WTC11 (cell line): Measurements from ENCODE around the gene METTL21C. TPM values are rescaled to one million over a fixed set of nuclear protein-coding genes. Genes with fewer than 3 reads are reported as not detected.

Source experiments
- ATAC-seq: fragments of 200-7000 bp; cut with Tn5 transposase; 2 replicates; pipeline ENCODE4 v1.10.0; 2021; ENCODE audit warnings: mild to moderate bottlenecking, moderate library complexity
- CTCF ChIA-PET: fragments of 300-600 bp; sonication (Branson Sonifier 250); formaldehyde crosslinking; loops from one replicate; lab custom pipeline; 2021; ENCODE audit warnings: antibody characterized with exemption; lab: Charles Lee
- POLR2A ChIA-PET: fragments of 350-600 bp; sonication (Branson Sonifier 250); formaldehyde crosslinking; loops from one replicate; lab custom pipeline; 2021; ENCODE audit warnings: antibody characterized with exemption; lab: Charles Lee
- DNase-seq: peaks from one replicate; pipeline ENCODE4 v3.0.0; 2021; ENCODE audit warnings: low spot score
- H3K27ac Mint-ChIP-seq: 2 replicates; pipeline ENCODE4 v1.8.0; 2021; ENCODE audit warnings: mixed read lengths
- H3K27me3 Mint-ChIP-seq: 2 replicates; pipeline ENCODE4 v1.8.0; 2021; ENCODE audit warnings: low read depth, mild to moderate bottlenecking, moderate library complexity, mixed read lengths
- H3K36me3 Mint-ChIP-seq: 2 replicates; pipeline ENCODE4 v1.8.0; 2021; ENCODE audit warnings: mixed read lengths
- H3K4me1 Mint-ChIP-seq: 2 replicates; pipeline ENCODE4 v1.8.0; 2022; ENCODE audit warnings: mixed read lengths
- H3K4me3 Mint-ChIP-seq: 2 replicates; pipeline ENCODE4 v1.8.0; 2021; ENCODE audit warnings: mild to moderate bottlenecking, moderate library complexity, mixed read lengths
- H3K9me3 Mint-ChIP-seq: 2 replicates; pipeline ENCODE4 v1.8.0; 2021; ENCODE audit warnings: mixed read lengths
- ATF6 ChIP-seq: sonication (generic); formaldehyde crosslinking; IDR thresholded peaks from 2 replicates; pipeline ENCODE4 v1.8.1; 2023; ENCODE audit warnings: mild to moderate bottlenecking, missing genetic modification reagents
- CDX4 ChIP-seq: fragments of 250-450 bp; sonication (Bioruptor Pico); IDR thresholded peaks from 2 replicates; pipeline ENCODE4 v1.9.0; 2021; ENCODE audit warnings: moderate library complexity, mild to moderate bottlenecking, inconsistent platforms, borderline replicate concordance
- E2F1 ChIP-seq: sonication (generic); formaldehyde crosslinking; IDR thresholded peaks from 2 replicates; pipeline ENCODE4 v1.8.0; 2022; ENCODE audit warnings: mild to moderate bottlenecking, missing genetic modification reagents
- GABPB1 ChIP-seq: sonication (generic); formaldehyde crosslinking; IDR thresholded peaks from 2 replicates; pipeline ENCODE4 v1.8.1; 2023; ENCODE audit warnings: mild to moderate bottlenecking, missing genetic modification reagents
- JAZF1 ChIP-seq: fragments of 250-450 bp; sonication (Bioruptor Pico); IDR thresholded peaks from 2 replicates; pipeline ENCODE4 v1.9.0; 2021; ENCODE audit warnings: moderate library complexity, mild to moderate bottlenecking, inconsistent platforms
- JUN ChIP-seq: sonication (generic); formaldehyde crosslinking; IDR thresholded peaks from 2 replicates; pipeline ENCODE4 v1.8.0; 2023; ENCODE audit warnings: mild to moderate bottlenecking, missing genetic modification reagents
- MLX ChIP-seq: sonication (generic); formaldehyde crosslinking; IDR thresholded peaks from 2 replicates; pipeline ENCODE4 v1.8.1; 2023; ENCODE audit warnings: mild to moderate bottlenecking, missing genetic modification reagents, moderate library complexity
- NR1H2 ChIP-seq: sonication (generic); formaldehyde crosslinking; IDR thresholded peaks from 2 replicates; pipeline ENCODE4 v1.9.0; 2021; ENCODE audit warnings: mild to moderate bottlenecking, moderate library complexity, missing genetic modification reagents
- NR3C1 ChIP-seq: sonication (generic); formaldehyde crosslinking; conservative IDR thresholded peaks from 2 replicates; pipeline ENCODE4 v1.8.1; 2023; ENCODE audit warnings: low read depth, mild to moderate bottlenecking, missing genetic modification reagents
- RELA ChIP-seq: sonication (generic); formaldehyde crosslinking; IDR thresholded peaks from 2 replicates; pipeline ENCODE4 v1.8.1; 2022; ENCODE audit warnings: missing genetic modification reagents, mild to moderate bottlenecking, borderline replicate concordance
- SMAD3 ChIP-seq: sonication (generic); formaldehyde crosslinking; IDR thresholded peaks from 2 replicates; pipeline ENCODE4 v1.8.0; 2022; ENCODE audit warnings: missing genetic modification reagents, mild to moderate bottlenecking, borderline replicate concordance
- USF1 ChIP-seq: sonication (generic); formaldehyde crosslinking; IDR thresholded peaks from 2 replicates; pipeline ENCODE4 v1.8.0; 2022; ENCODE audit warnings: mild to moderate bottlenecking, missing genetic modification reagents
- ZNF121 ChIP-seq: sonication (generic); formaldehyde crosslinking; IDR thresholded peaks from 2 replicates; pipeline ENCODE4 v1.8.0; 2023; ENCODE audit warnings: missing genetic modification reagents
- ZNF263 ChIP-seq: sonication (generic); formaldehyde crosslinking; IDR thresholded peaks from 2 replicates; pipeline ENCODE4 v1.8.1; 2022; ENCODE audit warnings: low read depth, mild to moderate bottlenecking, moderate library complexity, missing genetic modification reagents
- ZNF317 ChIP-seq: sonication (generic); formaldehyde crosslinking; IDR thresholded peaks from 2 replicates; pipeline ENCODE4 v1.8.1; 2023; ENCODE audit warnings: low read depth, mild to moderate bottlenecking, moderate library complexity, missing genetic modification reagents, borderline replicate concordance
- ZNF423 ChIP-seq: fragments of 250-450 bp; sonication (Bioruptor Pico); IDR thresholded peaks from 2 replicates; pipeline ENCODE4 v2.1.2; 2022; ENCODE audit warnings: mild to moderate bottlenecking, moderate library complexity
- ZNF425 ChIP-seq: fragments of 250-450 bp; sonication (Bioruptor Pico); conservative IDR thresholded peaks from 2 replicates; pipeline ENCODE4 v1.9.0; 2021; ENCODE audit warnings: mild to moderate bottlenecking
- ZNF671 ChIP-seq: fragments of 250-450 bp; sonication (Bioruptor Pico); IDR thresholded peaks from 2 replicates; pipeline ENCODE4 v1.8.0; 2021; ENCODE audit warnings: mild to moderate bottlenecking
- ZSCAN18 ChIP-seq: fragments of 250-450 bp; sonication (Bioruptor Pico); IDR thresholded peaks from 2 replicates; pipeline ENCODE4 v2.1.2; 2022; ENCODE audit warnings: mild to moderate bottlenecking, moderate library complexity
- total RNA-seq: library from RNA; stranded (reverse); gene quantifications from 3 replicates; pipeline ENCODE4 v1.2.3, GENCODE V29; 2021

Gene METTL21C
- total RNA-seq, 1 experiment from 2014 or later = not detected

GRCh38 chr13:102742101-102742500 lies 47.3 kb upstream of the METTL21C start:
- Mint-ChIP-seq H3K36me3 (no peaks in the 10 kb centered on the region), H3K4me3 (no peak overlapping the region), H3K4me1 (no peaks in the 10 kb centered on the region), H3K27me3 (peaks cover 36% of the 10 kb centered on the region), H3K27ac (no peak overlapping the region), H3K9me3 (peaks cover 24% of the 10 kb centered on the region)
- no peak for DNase-seq
- ChIA-PET CTCF (no interaction called here), POLR2A (no interaction called here)
- no peak for ATAC-seq
- no peak for TF ChIP-seq NR3C1 (CRISPR knock-in tag)
- TF ChIP-seq ZNF671 (CRISPR knock-in tag) = no peak
- no peak for TF ChIP-seq USF1
- TF ChIP-seq ZNF423 (CRISPR knock-in tag) = no peak
- TF ChIP-seq ATF6 (CRISPR knock-in tag) = no peak
- no peak for TF ChIP-seq ZSCAN18 (CRISPR knock-in tag)
- no peak for TF ChIP-seq ZNF121 (CRISPR knock-in tag)
- no peak for TF ChIP-seq RELA (CRISPR knock-in tag)
- TF ChIP-seq GABPB1 (CRISPR knock-in tag) = no peak
- TF ChIP-seq ZNF425 = no peak
- no peak for TF ChIP-seq ZNF317 (CRISPR knock-in tag)
- TF ChIP-seq JUN (CRISPR knock-in tag) = no peak

- 0 out of 2 replicates have a peak, but pooled peaks cover 3% of the 10 kb centered on the region for H3K27me3 Mint-ChIP-seq
- CTCF ChIA-PET = no interaction called here
- H3K36me3 Mint-ChIP-seq = no peaks in the 10 kb centered on the region
- H3K27ac Mint-ChIP-seq = no peak overlapping the region
- ATAC-seq = no peak; the same call in 1 of the 2 replicates
- no peaks in the 10 kb centered on the region for H3K4me1 Mint-ChIP-seq
- H3K4me3 Mint-ChIP-seq = no peak overlapping the region
- TF ChIP-seq MLX (CRISPR knock-in tag) = no peak
- H3K9me3 Mint-ChIP-seq = peaks cover 9% of the 10 kb centered on the region
- DNase-seq = no peak
- POLR2A ChIA-PET = no interaction called here
These were observed 34.9 kb upstream of the METTL21C start for GRCh38 chr13:102729560-102730270.

GRCh38 chr13:102726430-102726829 lies 31.6 kb upstream of the METTL21C start:
- ATAC-seq (no peak), DNase-seq (no peak)
- ChIA-PET CTCF (no interaction called here), POLR2A (no interaction called here)
- H3K9me3 Mint-ChIP-seq = peaks cover 9% of the 10 kb centered on the region
- H3K36me3 Mint-ChIP-seq = no peaks in the 10 kb centered on the region
- no peaks in the 10 kb centered on the region for H3K4me1 Mint-ChIP-seq
- no peak overlapping the region for H3K4me3 Mint-ChIP-seq
- TF ChIP-seq SMAD3 (no peak), E2F1 (CRISPR knock-in tag) (no peak), JAZF1 (no peak), CDX4 (CRISPR knock-in tag) (no peak), ZNF263 (CRISPR knock-in tag) (no peak), NR1H2 (CRISPR knock-in tag) (no peak)
- TF ChIP-seq, all 79 proteins: peak for 0
- Mint-ChIP-seq H3K27me3 (no peaks in the 10 kb centered on the region), H3K27ac (no peak overlapping the region)
